IPS-18a (cell line): ENCODE measurements around the gene PRUNE2.
"Not testable (repeated sequence)": the region's sequence is repeated elsewhere in the genome, so short reads cannot be mapped to it uniquely, and the experiment has no call there.

Source experiments
- H3K27ac ChIP-seq: one replicate; pipeline ENCODE4 v1.5.1; 2013; ENCODE audit warnings: low read length
- H3K27me3 ChIP-seq: one replicate; pipeline ENCODE4 v1.6.1; 2013; ENCODE audit warnings: mild to moderate bottlenecking, low read length; ENCODE audit not compliant: control insufficient read depth, insufficient read depth
- H3K36me3 ChIP-seq: one replicate; pipeline ENCODE4 v1.6.1; 2013; ENCODE audit warnings: low read depth, low read length; ENCODE audit not compliant: control insufficient read depth
- H3K4me1 ChIP-seq: one replicate; pipeline ENCODE4 v1.6.1; 2013; ENCODE audit warnings: low read depth, low read length; ENCODE audit not compliant: control insufficient read depth
- H3K4me3 ChIP-seq: one replicate; pipeline ENCODE4 v1.5.1; 2013; ENCODE audit warnings: low read length
- H3K9ac ChIP-seq: one replicate; pipeline ENCODE4 v1.6.1; 2013; ENCODE audit warnings: mild to moderate bottlenecking, low read length, moderate library complexity
- H3K9me3 ChIP-seq: one replicate; pipeline ENCODE4 v1.6.1; 2013; ENCODE audit warnings: low read depth, low read length; ENCODE audit not compliant: control insufficient read depth

The PRUNE2 gene

DNA sequence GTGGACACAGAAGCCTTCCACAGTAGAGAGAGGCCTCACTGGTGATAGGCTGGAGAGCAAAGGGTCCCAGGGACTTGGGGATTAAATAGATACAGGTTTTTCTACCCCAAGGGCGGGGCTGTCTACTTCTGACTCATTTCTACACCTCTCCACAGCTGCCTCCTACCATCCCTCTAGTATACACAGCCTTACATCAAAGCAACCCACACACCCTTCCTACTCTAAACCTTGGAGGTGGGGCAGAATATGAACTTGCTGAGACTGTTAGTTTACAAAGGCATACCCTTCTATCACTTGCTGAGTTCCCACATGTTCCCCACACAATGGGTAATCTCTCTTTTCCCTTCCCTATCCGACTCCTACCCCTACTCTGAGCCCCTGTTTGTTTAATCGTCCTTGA is 161.6 kb downstream of the PRUNE2 start:
- Histone ChIP-seq H3K4me1 (no peaks in the 10 kb centered on the region), H3K27ac (no peak overlapping the region), H3K36me3 (no peaks in the 10 kb centered on the region), H3K27me3 (no peaks in the 10 kb centered on the region), H3K4me3 (no peak overlapping the region), H3K9me3 (no peaks in the 10 kb centered on the region), H3K9ac (no peak overlapping the region)

DNA sequence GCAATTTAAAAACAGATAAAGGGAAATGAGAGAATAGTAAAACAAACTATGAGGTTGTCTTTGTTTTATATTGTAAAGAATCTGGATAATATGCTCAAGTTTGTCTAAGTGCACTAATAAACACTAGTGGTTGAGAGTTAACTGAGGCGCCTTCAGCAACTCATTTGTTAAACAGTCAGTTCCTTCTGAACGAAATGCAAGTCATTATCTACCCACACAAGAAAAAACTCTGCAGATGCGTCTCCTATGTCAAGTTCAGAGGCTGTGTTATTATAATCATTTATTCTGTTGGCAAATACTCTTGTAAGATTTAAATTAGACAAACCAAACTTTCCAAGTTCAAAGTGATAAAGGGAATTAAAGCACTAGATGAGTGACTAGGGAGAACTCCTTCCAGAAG is 162.0 kb downstream of the PRUNE2 start:
- no peaks in the 10 kb centered on the region for H3K27me3 ChIP-seq
- no peak overlapping the region for H3K4me3 ChIP-seq
- no peaks in the 10 kb centered on the region for H3K9me3 ChIP-seq
- no peak overlapping the region for H3K27ac ChIP-seq
- H3K4me1 ChIP-seq = no peaks in the 10 kb centered on the region
- H3K36me3 ChIP-seq = no peaks in the 10 kb centered on the region
- H3K9ac ChIP-seq = no peak overlapping the region

DNA sequence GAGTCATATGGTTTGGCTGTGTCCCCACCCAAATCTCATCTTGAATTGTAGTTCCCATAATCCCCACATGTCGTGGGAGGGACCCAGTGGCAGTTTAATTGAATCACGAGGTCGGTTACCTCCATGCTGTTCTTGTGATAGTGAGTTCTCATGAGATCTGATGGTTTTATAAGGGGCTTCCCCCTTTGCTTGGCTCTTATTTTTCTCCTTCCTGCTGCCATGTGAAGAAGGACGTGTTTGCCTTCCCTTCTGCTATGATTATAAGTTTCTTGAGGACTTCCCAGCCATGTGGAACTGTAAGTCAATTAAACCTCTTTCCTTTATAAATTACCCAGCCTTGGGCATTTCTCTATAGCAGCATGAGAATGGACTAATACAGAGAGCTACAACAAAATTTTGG is 163.0 kb downstream of the PRUNE2 start:
- H3K4me3 ChIP-seq, H3K27ac ChIP-seq, H3K36me3 ChIP-seq, H3K9me3 ChIP-seq, H3K4me1 ChIP-seq, H3K27me3 ChIP-seq, H3K9ac ChIP-seq: not testable (repeated sequence)

DNA sequence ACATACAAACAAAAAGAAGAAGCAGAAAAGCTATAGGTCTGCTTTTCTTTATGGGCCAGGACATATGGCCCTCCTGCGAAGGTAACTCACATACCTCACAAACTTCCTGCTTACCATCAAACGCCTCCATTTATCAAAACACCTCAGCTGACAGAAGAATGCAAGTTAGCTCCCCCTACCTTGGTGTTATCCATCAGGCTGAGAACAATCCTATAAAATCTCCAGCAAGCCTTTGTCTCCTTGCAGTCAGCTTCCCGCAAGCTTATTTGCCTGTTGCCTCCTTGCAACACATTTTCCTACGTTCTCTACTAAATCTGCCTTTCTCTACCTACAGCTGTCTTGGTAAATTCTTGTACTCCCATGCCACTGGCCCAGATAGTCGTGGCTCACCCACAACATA is 164.4 kb downstream of the PRUNE2 start:
- no peak overlapping the region for H3K4me3 ChIP-seq
- no peaks in the 10 kb centered on the region for H3K27me3 ChIP-seq
- no peaks in the 10 kb centered on the region for H3K4me1 ChIP-seq
- H3K9me3 ChIP-seq = no peaks in the 10 kb centered on the region
- H3K36me3 ChIP-seq = no peaks in the 10 kb centered on the region
- no peak overlapping the region for H3K9ac ChIP-seq
- no peak overlapping the region for H3K27ac ChIP-seq

DNA sequence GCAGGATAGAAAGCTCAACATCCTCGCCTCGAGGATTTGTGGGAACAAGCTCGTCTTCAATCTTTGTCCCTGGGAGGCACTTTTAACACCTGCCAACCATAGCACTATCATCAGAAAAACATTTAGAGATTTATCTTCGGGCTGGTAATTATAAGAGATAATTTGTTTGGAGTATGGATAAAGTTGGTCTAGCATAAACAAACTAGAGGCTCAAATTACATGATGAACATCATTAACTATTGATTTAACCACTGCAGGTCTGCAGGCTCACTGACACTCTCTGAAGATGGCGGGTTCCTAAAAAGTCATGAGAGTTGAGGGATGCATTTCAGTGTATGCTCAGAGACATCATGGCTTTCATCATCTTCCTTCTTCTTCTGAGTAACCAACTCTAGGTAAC is 167.5 kb downstream of the PRUNE2 start:
- no peaks in the 10 kb centered on the region for H3K36me3 ChIP-seq
- no peak overlapping the region for H3K27ac ChIP-seq
- no peak overlapping the region for H3K9ac ChIP-seq
- H3K4me1 ChIP-seq = no peaks in the 10 kb centered on the region
- H3K9me3 ChIP-seq = no peaks in the 10 kb centered on the region
- H3K4me3 ChIP-seq = no peak overlapping the region
- H3K27me3 ChIP-seq = no peaks in the 10 kb centered on the region

DNA sequence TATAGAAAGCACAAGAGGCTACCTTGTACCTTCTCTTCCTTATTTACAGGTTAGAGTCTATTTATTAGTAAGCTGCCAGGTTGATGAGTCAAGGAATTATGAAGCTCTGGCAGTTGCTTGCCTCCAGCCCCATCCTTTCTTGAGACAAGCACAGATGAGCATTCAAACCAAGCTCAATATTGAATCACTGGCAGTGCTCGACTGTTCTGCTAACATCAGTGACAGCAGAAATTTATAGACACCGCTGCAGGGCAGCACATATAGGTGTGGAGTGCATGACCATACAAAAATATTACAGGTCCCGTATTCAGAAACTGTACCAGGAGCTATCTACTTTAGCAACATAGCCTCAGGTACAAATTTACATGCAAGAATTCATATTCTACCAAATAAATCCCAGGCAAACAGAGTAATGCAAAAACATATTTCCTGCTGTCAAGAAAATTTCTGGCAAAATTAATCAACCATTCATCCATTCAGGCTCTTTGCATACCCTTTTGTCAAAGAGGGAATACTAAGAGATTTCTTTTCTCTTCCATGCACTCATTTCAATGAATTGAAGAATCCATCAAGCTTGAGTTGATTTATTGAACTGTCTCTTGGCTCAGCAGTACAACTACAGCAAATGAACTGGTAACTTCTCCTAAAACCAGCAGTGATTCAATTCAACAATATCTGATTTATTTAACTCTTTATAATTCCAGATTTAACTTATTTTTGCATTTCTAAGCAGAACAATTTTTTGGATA is 168.6 kb downstream of the PRUNE2 start:
- Histone ChIP-seq H3K36me3 (no peaks in the 10 kb centered on the region), H3K4me1 (no peaks in the 10 kb centered on the region), H3K9me3 (no peaks in the 10 kb centered on the region), H3K27ac (no peak overlapping the region), H3K9ac (no peak overlapping the region), H3K27me3 (no peaks in the 10 kb centered on the region), H3K4me3 (no peak overlapping the region)

DNA sequence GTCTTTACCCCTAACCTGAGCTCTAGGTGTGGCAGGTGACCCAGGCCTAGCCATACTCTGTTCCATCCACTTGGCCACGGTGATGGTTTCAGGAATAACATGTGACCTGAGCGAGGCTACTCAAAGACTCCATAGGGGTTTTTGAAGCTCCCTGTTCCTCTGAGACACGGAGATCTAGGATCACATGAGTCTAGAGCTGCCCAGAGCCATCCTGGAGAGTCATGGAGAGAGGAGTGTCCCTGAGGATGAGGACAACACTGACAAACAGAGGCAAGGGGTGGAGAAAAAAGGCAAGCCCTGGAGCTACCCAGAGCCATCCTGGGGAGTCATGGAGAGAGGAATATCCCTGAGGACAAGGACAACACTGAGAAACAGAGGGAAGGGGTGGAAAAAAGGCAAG is 171.2 kb downstream of the PRUNE2 start:
- no peaks in the 10 kb centered on the region for H3K27me3 ChIP-seq
- no peaks in the 10 kb centered on the region for H3K9me3 ChIP-seq
- H3K9ac ChIP-seq = no peak overlapping the region
- no peaks in the 10 kb centered on the region for H3K36me3 ChIP-seq
- H3K4me1 ChIP-seq = no peaks in the 10 kb centered on the region
- H3K4me3 ChIP-seq = no peak overlapping the region
- H3K27ac ChIP-seq = no peak overlapping the region

DNA sequence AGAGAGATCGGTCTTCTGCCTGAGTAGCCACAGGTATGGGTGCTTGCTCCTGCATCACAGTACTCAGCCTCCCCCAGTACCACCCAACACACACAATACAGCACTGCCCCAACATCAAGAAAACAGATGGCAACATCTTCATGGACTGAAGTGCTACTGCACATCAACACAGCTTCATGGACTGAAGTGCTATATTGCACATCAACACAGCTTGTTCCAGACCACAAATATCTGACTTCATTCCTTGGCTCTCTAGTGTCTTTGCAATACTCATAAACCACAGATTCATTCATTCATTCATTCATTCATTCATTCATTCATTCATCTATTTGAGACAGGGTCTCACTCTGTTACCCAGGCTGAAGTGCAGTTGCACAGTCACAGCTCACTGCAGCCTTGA is 172.8 kb downstream of the PRUNE2 start:
- H3K4me1 ChIP-seq = no peaks in the 10 kb centered on the region
- H3K4me3 ChIP-seq = no peak overlapping the region
- no peak overlapping the region for H3K9ac ChIP-seq
- no peaks in the 10 kb centered on the region for H3K36me3 ChIP-seq
- H3K9me3 ChIP-seq = no peaks in the 10 kb centered on the region
- H3K27ac ChIP-seq = no peak overlapping the region
- no peaks in the 10 kb centered on the region for H3K27me3 ChIP-seq

DNA sequence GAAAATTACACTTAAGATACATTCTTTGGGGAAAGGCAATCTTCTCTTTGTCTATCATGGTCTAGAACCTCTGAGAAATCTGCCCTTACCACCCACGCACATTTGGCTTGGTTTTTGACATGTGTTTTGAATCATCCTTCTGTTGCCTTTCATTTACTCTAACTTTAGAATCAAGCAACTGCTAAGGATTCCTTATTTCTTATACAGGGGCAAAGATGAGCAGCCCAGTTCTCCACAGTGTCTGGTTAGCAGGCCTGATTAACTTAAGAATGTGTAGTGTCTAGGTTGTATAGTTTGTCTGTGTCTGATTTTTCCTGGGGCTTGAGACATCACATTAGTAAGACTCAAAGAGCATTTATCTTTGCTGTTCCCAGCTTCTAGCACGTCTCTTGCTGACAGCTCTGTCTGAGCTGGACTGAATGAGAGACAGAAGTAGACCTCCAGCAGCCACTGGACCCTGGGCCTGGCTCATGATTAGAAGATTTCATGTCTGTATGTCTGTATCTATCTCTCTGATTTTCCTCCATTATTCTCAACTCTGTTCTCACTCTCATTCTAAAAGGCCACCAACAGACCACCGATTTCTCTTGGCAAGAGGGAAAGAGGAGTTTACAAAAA is 173.5 kb downstream of the PRUNE2 start:
- Histone ChIP-seq H3K4me3 (no peak overlapping the region), H3K27me3 (no peaks in the 10 kb centered on the region), H3K9ac (no peak overlapping the region), H3K36me3 (no peaks in the 10 kb centered on the region), H3K4me1 (no peaks in the 10 kb centered on the region), H3K27ac (no peak overlapping the region), H3K9me3 (no peaks in the 10 kb centered on the region)

DNA sequence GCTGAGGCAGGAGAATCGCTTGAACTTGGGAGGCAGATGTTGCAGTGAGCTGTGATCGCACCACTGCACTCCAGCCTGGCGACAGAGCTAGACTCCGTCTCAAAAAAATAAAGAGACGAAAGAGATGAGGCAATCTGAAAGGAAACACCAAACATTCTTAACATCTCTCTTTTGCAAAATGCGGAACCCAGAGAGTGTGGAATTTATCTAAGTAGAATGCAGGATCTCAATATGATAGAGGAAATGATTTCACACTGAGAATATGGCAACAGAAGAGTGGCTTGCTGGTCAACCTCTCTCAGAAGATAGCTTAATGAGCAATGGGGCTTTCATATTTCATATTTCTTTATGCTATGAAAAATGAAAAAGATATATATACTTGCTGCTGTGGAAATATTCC is 175.1 kb downstream of the PRUNE2 start:
- Histone ChIP-seq H3K36me3 (no peaks in the 10 kb centered on the region), H3K9me3 (no peaks in the 10 kb centered on the region), H3K9ac (no peak overlapping the region), H3K4me1 (no peaks in the 10 kb centered on the region), H3K27ac (no peak overlapping the region), H3K4me3 (no peak overlapping the region), H3K27me3 (no peaks in the 10 kb centered on the region)

DNA sequence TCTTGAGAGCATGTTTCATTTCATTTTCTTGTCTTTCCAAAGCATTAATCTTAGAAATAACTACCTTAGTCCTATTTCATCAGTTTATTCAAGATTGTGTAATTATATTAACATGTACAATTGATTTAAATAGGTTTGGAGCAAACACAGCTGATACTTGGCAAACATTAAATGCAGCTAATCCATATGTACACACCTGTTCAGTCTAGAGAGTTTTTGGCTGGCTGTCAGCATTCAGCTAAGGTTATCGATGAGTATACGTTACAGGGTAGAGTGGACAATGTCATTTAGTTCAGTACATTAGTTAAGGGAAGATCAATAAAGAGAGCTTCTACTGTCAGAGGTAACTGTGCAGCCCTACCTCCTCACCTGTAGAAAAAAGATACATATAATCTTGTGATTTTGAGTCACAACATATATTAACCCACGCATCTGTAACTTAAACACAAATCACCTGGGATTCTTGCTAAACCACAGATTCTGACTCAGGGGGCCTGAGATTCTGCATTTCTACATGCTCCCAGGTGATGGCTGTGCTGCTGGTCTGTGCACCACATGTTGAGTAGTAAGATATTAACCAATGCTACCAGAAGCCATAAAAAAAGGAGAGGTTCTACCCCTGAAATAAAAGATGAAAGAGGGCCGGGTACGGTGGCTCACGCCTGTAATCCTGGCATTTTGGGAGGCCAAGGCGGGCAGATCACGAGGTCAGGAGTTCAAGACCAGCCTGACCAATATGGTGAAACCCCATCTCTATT is 175.8 kb downstream of the PRUNE2 start:
- H3K9ac ChIP-seq = no peak overlapping the region
- no peaks in the 10 kb centered on the region for H3K4me1 ChIP-seq
- no peak overlapping the region for H3K27ac ChIP-seq
- no peaks in the 10 kb centered on the region for H3K36me3 ChIP-seq
- no peaks in the 10 kb centered on the region for H3K27me3 ChIP-seq
- H3K4me3 ChIP-seq = no peak overlapping the region
- H3K9me3 ChIP-seq = no peaks in the 10 kb centered on the region

DNA sequence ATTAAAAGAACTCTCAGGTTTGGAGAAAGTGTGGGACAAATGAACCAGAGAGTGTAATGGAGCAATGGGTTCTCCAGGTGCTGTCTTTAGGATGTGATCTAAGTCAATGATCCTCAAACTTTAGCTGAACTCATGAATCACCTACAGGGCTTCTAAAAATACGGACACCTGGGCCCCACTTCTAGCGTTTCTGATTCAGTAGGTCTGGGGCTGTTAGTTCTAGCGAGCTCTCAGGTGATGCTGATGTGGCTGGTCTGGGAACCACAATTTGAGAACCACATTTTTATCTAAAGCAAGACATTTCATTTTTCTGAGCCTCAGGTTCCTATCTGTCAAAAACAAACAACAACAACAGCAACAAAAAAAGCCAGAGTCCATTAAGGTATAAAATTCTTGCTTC is 176.8 kb downstream of the PRUNE2 start:
- Histone ChIP-seq H3K27me3 (no peaks in the 10 kb centered on the region), H3K27ac (no peak overlapping the region), H3K9me3 (no peaks in the 10 kb centered on the region)

More for the DNA sequence above, 176.8 kb downstream of the PRUNE2 start:
- H3K9ac ChIP-seq = no peak overlapping the region
- H3K36me3 ChIP-seq = no peaks in the 10 kb centered on the region
- H3K4me3 ChIP-seq = no peak overlapping the region
- H3K4me1 ChIP-seq = no peaks in the 10 kb centered on the region
